Measurements from ENCODE around the gene VTN.

DNA sequence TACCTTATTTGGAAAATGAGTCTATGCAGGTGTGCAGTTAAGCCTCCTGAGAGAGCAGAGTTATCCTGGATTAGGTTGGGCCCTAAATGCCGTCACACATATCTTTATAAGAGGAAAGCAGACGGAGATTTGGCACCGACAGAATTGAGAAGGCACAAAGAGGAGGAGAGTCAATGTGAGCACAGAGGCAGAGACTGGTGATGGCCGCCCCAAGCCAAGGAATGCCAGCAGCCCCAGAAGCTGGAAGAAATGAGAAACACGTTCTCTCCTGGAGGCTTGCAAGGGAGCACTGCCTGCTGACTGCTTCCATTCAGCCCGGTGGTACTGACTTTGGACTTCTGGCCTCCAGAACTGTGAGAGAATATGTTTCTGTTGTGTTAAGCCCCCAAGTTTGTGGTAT, 32.7 kb upstream of the VTN start:
- TF ChIP-seq CTCF (IDR thresholded peaks at IDR 0.05) (no peak), POLR2A (IDR thresholded peaks at IDR 0.05) (no peak), POLR2AphosphoS5 (IDR thresholded peaks at IDR 0.05) (no peak), EP300 (IDR thresholded peaks at IDR 0.05) (no peak)

All from upper lobe of left lung (tissue), 4 donors.